ENCODE data around the gene VWDE. TPM values are rescaled to one million over a fixed set of nuclear protein-coding genes. Genes with fewer than 3 reads are reported as not detected.

VWDE gene
- total and polyA plus RNA-seq, 10 of the 15 experiments (the other 5 are each of a cell fraction or from before 2014, with no cell fraction given): 0.74 to 2.1 (median 1.3) TPM

Other genes with a start within 250 kb of the VWDE start
- gene TMEM106B, start 192.6 kb downstream of the VWDE start, total RNA-seq (2014; rRNA removed): 12.4 and 16.8 TPM in 2 replicates
- 13.3 and 13.4 TPM in 2 replicates for gene TMEM106B, start 192.6 kb downstream of the VWDE start, total RNA-seq (2014; rRNA removed; fragmentation: Illumina TruSeq; extraction: Trizol)
- 12.1 and 14.4 TPM in 2 replicates for gene TMEM106B, start 192.6 kb downstream of the VWDE start, total RNA-seq (2021)
- 21.2 and 35.6 TPM in 2 replicates for gene TMEM106B, start 192.6 kb downstream of the VWDE start, polyA plus RNA-seq (2011; rRNA removed)
- 10.7 and 14.0 TPM in 2 replicates for gene TMEM106B, start 192.6 kb downstream of the VWDE start, polyA plus RNA-seq (2014; fragmentation: Illumina TruSeq; extraction: Trizol)
- 1 to 10 TPM; 3.7 to 5.4 TPM for gene TMEM106B, start 192.6 kb downstream of the VWDE start, polyA plus RNA-seq (2014; fragmentation: Nextera tagmentation; extraction: Ambion mirVana)
- gene TMEM106B, start 192.6 kb downstream of the VWDE start, polyA plus RNA-seq (2014; rRNA removed): 5.4 and 5.6 TPM in 2 replicates
- gene TMEM106B, start 192.6 kb downstream of the VWDE start, polyA plus RNA-seq (2016; fragmentation: Nextera tagmentation; extraction: Ambion mirVana): 10 to 100 TPM; 13.3 to 20.4 TPM
- gene SCIN, start 166.9 kb upstream of the VWDE start, total RNA-seq (2014; rRNA removed): 0.98 and 2.1 TPM in 2 replicates
- gene SCIN, start 166.9 kb upstream of the VWDE start, total RNA-seq (2014; rRNA removed; fragmentation: Illumina TruSeq; extraction: Trizol): 0.78 and 1.1 TPM in 2 replicates
- gene SCIN, start 166.9 kb upstream of the VWDE start, total RNA-seq (2021): 0.80 and 2.1 TPM in 2 replicates
- 0.35 and 0.46 TPM in 2 replicates for gene SCIN, start 166.9 kb upstream of the VWDE start, polyA plus RNA-seq (2011; rRNA removed)
- gene SCIN, start 166.9 kb upstream of the VWDE start, polyA plus RNA-seq (2014; fragmentation: Illumina TruSeq; extraction: Trizol): 1.4 and 2.6 TPM in 2 replicates
- gene SCIN, start 166.9 kb upstream of the VWDE start, polyA plus RNA-seq (2014; fragmentation: Nextera tagmentation; extraction: Ambion mirVana): under 1 TPM; 0.23 to 0.69 TPM
- gene SCIN, start 166.9 kb upstream of the VWDE start, polyA plus RNA-seq (2014; rRNA removed): 0.51 and 0.86 TPM in 2 replicates
- 1 to 10 TPM in 1 of 2 experiments, under 1 TPM in 1; 0.92 to 1.3 TPM for gene SCIN, start 166.9 kb upstream of the VWDE start, polyA plus RNA-seq (2016; fragmentation: Nextera tagmentation; extraction: Ambion mirVana)

Data from GM12878 (cell line).